ENCODE measurements around the gene ZNF488.

Gene ZNF488

GRCh38 chr10:47331954-47332353 lies 52.1 kb downstream of the ZNF488 start:
- H3K27me3 ChIP-seq (ENCODE audit: control insufficient read depth in 1 of 2, insufficient read depth in 2 of 2, low read length in 2 of 2), result peaks cover 0 to 5% of the 10 kb centered on the region in 2 donors
- no peaks in the 10 kb centered on the region for H3K9me3 ChIP-seq (ENCODE audit: control insufficient read depth in 1 of 2, low read length in 2 of 2)
- H3K36me3 ChIP-seq (ENCODE audit: control insufficient read depth in 1 of 2, insufficient read depth in 2 of 2, low read length in 2 of 2), result no peaks in the 10 kb centered on the region
- H3K27ac ChIP-seq (ENCODE audit: low read depth, low read length), result no peak overlapping the region
- no peak overlapping the region for H3K4me3 ChIP-seq (ENCODE audit: low read depth in 1 of 2, low read length in 2 of 2)
- peaks cover 14 to 19% of the 10 kb centered on the region in 2 donors for H3K4me1 ChIP-seq (ENCODE audit: control insufficient read depth in 1 of 2, insufficient read depth in 2 of 2, low read length in 2 of 2)
- no peak overlapping the region for H3K9ac ChIP-seq (ENCODE audit: low read depth in 1 of 2, low read length in 2 of 2)

- H3K27me3 ChIP-seq (ENCODE audit: control insufficient read depth in 1 of 2, insufficient read depth in 2 of 2, low read length in 2 of 2), result peaks cover 0 to 5% of the 10 kb centered on the region in 2 donors
- H3K27ac ChIP-seq (ENCODE audit: low read depth, low read length), result no peak overlapping the region
- H3K4me1 ChIP-seq (ENCODE audit: control insufficient read depth in 1 of 2, insufficient read depth in 2 of 2, low read length in 2 of 2), result peaks cover 14 to 19% of the 10 kb centered on the region in 2 donors
- H3K9ac ChIP-seq (ENCODE audit: low read depth in 1 of 2, low read length in 2 of 2), result no peak overlapping the region
- H3K36me3 ChIP-seq (ENCODE audit: control insufficient read depth in 1 of 2, insufficient read depth in 2 of 2, low read length in 2 of 2), result no peaks in the 10 kb centered on the region
- H3K9me3 ChIP-seq (ENCODE audit: control insufficient read depth in 1 of 2, low read length in 2 of 2), result no peaks in the 10 kb centered on the region
- no peak overlapping the region for H3K4me3 ChIP-seq (ENCODE audit: low read depth in 1 of 2, low read length in 2 of 2)
These were observed 52.6 kb downstream of the ZNF488 start for GRCh38 chr10:47331491-47331890.

- Histone ChIP-seq H3K9me3 (ENCODE audit: control insufficient read depth in 1 of 2, low read length in 2 of 2) (no peaks in the 10 kb centered on the region), H3K36me3 (ENCODE audit: control insufficient read depth in 1 of 2, insufficient read depth in 2 of 2, low read length in 2 of 2) (no peaks in the 10 kb centered on the region), H3K9ac (ENCODE audit: low read depth in 1 of 2, low read length in 2 of 2) (no peak overlapping the region), H3K4me1 (ENCODE audit: control insufficient read depth in 1 of 2, insufficient read depth in 2 of 2, low read length in 2 of 2) (peaks cover 14 to 19% of the 10 kb centered on the region in 2 donors), H3K27ac (ENCODE audit: low read depth, low read length) (no peak overlapping the region), H3K4me3 (ENCODE audit: low read depth in 1 of 2, low read length in 2 of 2) (no peak overlapping the region), H3K27me3 (ENCODE audit: control insufficient read depth in 1 of 2, insufficient read depth in 2 of 2, low read length in 2 of 2) (peaks cover 0 to 3% of the 10 kb centered on the region in 2 donors)
These were observed 53.3 kb downstream of the ZNF488 start for GRCh38 chr10:47330804-47331203.

DNA sequence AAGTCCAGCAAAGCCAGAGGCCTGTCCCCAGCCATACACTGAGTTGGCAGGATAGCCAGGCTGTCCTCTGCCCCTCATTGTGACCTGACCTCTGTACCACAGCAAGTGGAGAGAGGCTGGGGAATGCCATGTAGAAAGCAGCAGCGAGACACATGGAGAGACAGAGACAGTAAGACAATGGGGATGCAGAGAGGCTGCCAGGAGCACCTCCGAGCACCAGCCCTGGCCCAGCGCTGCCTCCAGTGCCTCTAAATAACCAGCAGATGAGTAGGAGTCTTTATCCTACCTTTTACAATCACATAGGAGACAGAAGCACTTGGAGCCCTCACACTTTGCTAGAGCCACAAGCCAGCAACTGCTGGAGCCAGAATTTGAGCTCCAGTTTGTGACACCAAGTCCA lies 53.7 kb downstream of the ZNF488 start:
- Histone ChIP-seq H3K9me3 (ENCODE audit: control insufficient read depth in 1 of 2, low read length in 2 of 2) (no peaks in the 10 kb centered on the region), H3K36me3 (ENCODE audit: control insufficient read depth in 1 of 2, insufficient read depth in 2 of 2, low read length in 2 of 2) (no peaks in the 10 kb centered on the region), H3K4me1 (ENCODE audit: control insufficient read depth in 1 of 2, insufficient read depth in 2 of 2, low read length in 2 of 2) (peaks cover 14 to 19% of the 10 kb centered on the region in 2 donors), H3K4me3 (ENCODE audit: low read depth in 1 of 2, low read length in 2 of 2) (no peak overlapping the region), H3K9ac (ENCODE audit: low read depth in 1 of 2, low read length in 2 of 2) (no peak overlapping the region), H3K27me3 (ENCODE audit: control insufficient read depth in 1 of 2, insufficient read depth in 2 of 2, low read length in 2 of 2) (no peaks in the 10 kb centered on the region), H3K27ac (ENCODE audit: low read depth, low read length) (peak overlapping the region; percentile 2)

DNA sequence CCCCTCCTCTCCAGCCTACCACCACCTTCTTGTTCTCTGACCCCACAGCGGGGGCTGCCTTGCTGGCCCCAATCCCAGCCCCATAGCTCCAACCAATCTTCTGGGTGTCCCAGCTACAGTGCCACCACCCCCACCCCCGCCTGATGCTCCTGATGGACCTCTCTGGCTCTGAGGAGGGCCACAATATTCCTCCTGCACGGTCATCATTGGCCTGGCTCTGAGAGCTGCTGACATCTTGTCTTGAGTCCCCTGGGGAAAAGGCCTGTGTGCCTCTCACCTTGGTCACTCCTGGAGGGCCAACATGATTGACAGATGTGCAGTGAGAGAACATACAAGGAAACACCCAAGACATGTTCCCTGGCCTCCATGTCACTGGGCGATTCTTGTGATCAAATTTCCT lies 54.2 kb downstream of the ZNF488 start:
- no peaks in the 10 kb centered on the region for H3K27me3 ChIP-seq (ENCODE audit: control insufficient read depth in 1 of 2, insufficient read depth in 2 of 2, low read length in 2 of 2)
- H3K4me1 ChIP-seq (ENCODE audit: control insufficient read depth in 1 of 2, insufficient read depth in 2 of 2, low read length in 2 of 2), result peaks cover 14 to 19% of the 10 kb centered on the region in 2 donors
- H3K4me3 ChIP-seq (ENCODE audit: low read depth in 1 of 2, low read length in 2 of 2), result no peak overlapping the region
- no peaks in the 10 kb centered on the region for H3K36me3 ChIP-seq (ENCODE audit: control insufficient read depth in 1 of 2, insufficient read depth in 2 of 2, low read length in 2 of 2)
- H3K9ac ChIP-seq (ENCODE audit: low read depth in 1 of 2, low read length in 2 of 2), result no peak overlapping the region
- no peak overlapping the region for H3K27ac ChIP-seq (ENCODE audit: low read depth, low read length)
- H3K9me3 ChIP-seq (ENCODE audit: control insufficient read depth in 1 of 2, low read length in 2 of 2), result no peaks in the 10 kb centered on the region

GRCh38 chr10:47326927-47327330 lies 57.2 kb downstream of the ZNF488 start:
- Histone ChIP-seq H3K4me1 (ENCODE audit: control insufficient read depth in 1 of 2, insufficient read depth in 2 of 2, low read length in 2 of 2) (peaks cover 14 to 19% of the 10 kb centered on the region in 2 donors), H3K9ac (ENCODE audit: low read depth in 1 of 2, low read length in 2 of 2) (no peak overlapping the region), H3K36me3 (ENCODE audit: control insufficient read depth in 1 of 2, insufficient read depth in 2 of 2, low read length in 2 of 2) (no peaks in the 10 kb centered on the region), H3K27ac (ENCODE audit: low read depth, low read length) (no peak overlapping the region), H3K27me3 (ENCODE audit: control insufficient read depth in 1 of 2, insufficient read depth in 2 of 2, low read length in 2 of 2) (peaks cover 0 to 7% of the 10 kb centered on the region in 2 donors), H3K4me3 (ENCODE audit: low read depth in 1 of 2, low read length in 2 of 2) (no peak overlapping the region), H3K9me3 (ENCODE audit: control insufficient read depth in 1 of 2, low read length in 2 of 2) (no peaks in the 10 kb centered on the region)

- no peak overlapping the region for H3K9ac ChIP-seq (ENCODE audit: low read depth in 1 of 2, low read length in 2 of 2)
- H3K4me3 ChIP-seq (ENCODE audit: low read depth in 1 of 2, low read length in 2 of 2), result no peak overlapping the region
- no peaks in the 10 kb centered on the region for H3K36me3 ChIP-seq (ENCODE audit: control insufficient read depth in 1 of 2, insufficient read depth in 2 of 2, low read length in 2 of 2)
- no peaks in the 10 kb centered on the region for H3K9me3 ChIP-seq (ENCODE audit: control insufficient read depth in 1 of 2, low read length in 2 of 2)
- peaks cover 0 to 7% of the 10 kb centered on the region in 2 donors for H3K27me3 ChIP-seq (ENCODE audit: control insufficient read depth in 1 of 2, insufficient read depth in 2 of 2, low read length in 2 of 2)
- H3K27ac ChIP-seq (ENCODE audit: low read depth, low read length), result no peak overlapping the region
- peaks cover 13 to 16% of the 10 kb centered on the region in 2 donors for H3K4me1 ChIP-seq (ENCODE audit: control insufficient read depth in 1 of 2, insufficient read depth in 2 of 2, low read length in 2 of 2)
These were observed 57.7 kb downstream of the ZNF488 start for GRCh38 chr10:47326306-47326926.

GRCh38 chr10:47325303-47326291 lies 58.5 kb downstream of the ZNF488 start:
- H3K4me3 ChIP-seq (ENCODE audit: low read depth in 1 of 2, low read length in 2 of 2), result no peak overlapping the region
- H3K27me3 ChIP-seq (ENCODE audit: control insufficient read depth in 1 of 2, insufficient read depth in 2 of 2, low read length in 2 of 2), result peaks cover 0 to 7% of the 10 kb centered on the region in 2 donors
- H3K9ac ChIP-seq (ENCODE audit: low read depth in 1 of 2, low read length in 2 of 2), result no peak overlapping the region
- peaks cover 7 to 11% of the 10 kb centered on the region in 2 donors for H3K4me1 ChIP-seq (ENCODE audit: control insufficient read depth in 1 of 2, insufficient read depth in 2 of 2, low read length in 2 of 2)
- no peak overlapping the region for H3K27ac ChIP-seq (ENCODE audit: low read depth, low read length)
- no peaks in the 10 kb centered on the region for H3K36me3 ChIP-seq (ENCODE audit: control insufficient read depth in 1 of 2, insufficient read depth in 2 of 2, low read length in 2 of 2)
- H3K9me3 ChIP-seq (ENCODE audit: control insufficient read depth in 1 of 2, low read length in 2 of 2), result no peaks in the 10 kb centered on the region

DNA sequence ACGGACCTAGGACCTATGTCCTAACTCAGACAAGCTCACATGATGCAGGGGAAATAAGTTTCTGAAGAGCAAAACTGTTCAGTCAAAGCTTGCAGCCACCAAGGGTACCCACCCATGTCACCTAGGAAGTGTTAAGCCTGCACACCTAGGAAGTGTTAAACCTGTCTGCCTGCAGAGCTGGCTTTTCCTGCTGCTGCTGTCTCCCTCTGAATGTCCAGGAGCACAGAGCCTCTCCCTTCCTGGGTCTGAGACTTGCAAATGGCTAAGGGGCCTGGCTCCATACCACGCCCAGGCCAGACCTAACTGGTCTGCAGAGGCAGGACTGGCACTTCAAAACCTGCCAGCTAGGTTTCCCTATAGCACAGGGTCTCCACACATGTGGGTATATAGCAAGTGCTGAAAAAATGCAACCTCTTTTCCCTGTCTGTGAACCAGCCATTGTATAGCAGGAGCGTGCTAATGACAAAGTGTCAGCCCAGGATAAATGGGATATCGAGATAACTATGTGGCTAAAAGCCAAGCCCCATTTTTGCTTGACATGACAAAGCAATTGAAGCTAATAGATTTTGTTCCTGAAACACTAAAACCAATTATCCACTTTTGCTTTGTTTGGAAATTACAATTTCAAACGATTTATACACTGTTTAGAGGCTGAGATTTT lies 60.3 kb downstream of the ZNF488 start:
- Histone ChIP-seq H3K27ac (ENCODE audit: low read depth, low read length) (no peak overlapping the region), H3K9ac (ENCODE audit: low read depth in 1 of 2, low read length in 2 of 2) (no peak overlapping the region), H3K9me3 (ENCODE audit: control insufficient read depth in 1 of 2, low read length in 2 of 2) (no peaks in the 10 kb centered on the region), H3K4me1 (ENCODE audit: control insufficient read depth in 1 of 2, insufficient read depth in 2 of 2, low read length in 2 of 2) (no peaks in the 10 kb centered on the region), H3K4me3 (ENCODE audit: low read depth in 1 of 2, low read length in 2 of 2) (no peak overlapping the region), H3K36me3 (ENCODE audit: control insufficient read depth in 1 of 2, insufficient read depth in 2 of 2, low read length in 2 of 2) (no peaks in the 10 kb centered on the region), H3K27me3 (ENCODE audit: control insufficient read depth in 1 of 2, insufficient read depth in 2 of 2, low read length in 2 of 2) (peaks cover 0 to 12% of the 10 kb centered on the region in 2 donors)

GRCh38 chr10:47323087-47323486 lies 61.0 kb downstream of the ZNF488 start:
- no peaks in the 10 kb centered on the region for H3K9me3 ChIP-seq (ENCODE audit: control insufficient read depth in 1 of 2, low read length in 2 of 2)
- H3K9ac ChIP-seq (ENCODE audit: low read depth in 1 of 2, low read length in 2 of 2), result no peak overlapping the region
- H3K4me1 ChIP-seq (ENCODE audit: control insufficient read depth in 1 of 2, insufficient read depth in 2 of 2, low read length in 2 of 2), result no peaks in the 10 kb centered on the region
- no peak overlapping the region for H3K4me3 ChIP-seq (ENCODE audit: low read depth in 1 of 2, low read length in 2 of 2)
- no peak overlapping the region for H3K27ac ChIP-seq (ENCODE audit: low read depth, low read length)
- no peaks in the 10 kb centered on the region for H3K36me3 ChIP-seq (ENCODE audit: control insufficient read depth in 1 of 2, insufficient read depth in 2 of 2, low read length in 2 of 2)
- peaks cover 0 to 12% of the 10 kb centered on the region in 2 donors for H3K27me3 ChIP-seq (ENCODE audit: control insufficient read depth in 1 of 2, insufficient read depth in 2 of 2, low read length in 2 of 2)

Measured in duodenal mucosa (tissue), 2 donors.